Subcutaneous adipose tissue (tissue), 4 donors: Measurements from ENCODE around the gene C16orf78. TPM values are rescaled to one million over a fixed set of nuclear protein-coding genes. Genes with fewer than 3 reads are reported as not detected.

ENCODE experiments used
- total RNA-seq, 4 donors: library from RNA; depleted of rRNA; stranded (reverse); fragments of >200 nt; gene quantifications; one replicate each; pipeline ENCODE4 v1.1.0, GENCODE V29; 2016
- TF ChIP-seq, protein P1 (sequence below): fragments of 450-650 bp; IDR thresholded peaks from one replicate; pipeline ENCODE4 v1.5.1; 2016; ENCODE audit warnings: low read depth, mild to moderate bottlenecking, control low read depth, antibody characterized with exemption, moderate library complexity

C16orf78 gene
- total RNA-seq, 4 donors from 2014 or later: not detected

DNA sequence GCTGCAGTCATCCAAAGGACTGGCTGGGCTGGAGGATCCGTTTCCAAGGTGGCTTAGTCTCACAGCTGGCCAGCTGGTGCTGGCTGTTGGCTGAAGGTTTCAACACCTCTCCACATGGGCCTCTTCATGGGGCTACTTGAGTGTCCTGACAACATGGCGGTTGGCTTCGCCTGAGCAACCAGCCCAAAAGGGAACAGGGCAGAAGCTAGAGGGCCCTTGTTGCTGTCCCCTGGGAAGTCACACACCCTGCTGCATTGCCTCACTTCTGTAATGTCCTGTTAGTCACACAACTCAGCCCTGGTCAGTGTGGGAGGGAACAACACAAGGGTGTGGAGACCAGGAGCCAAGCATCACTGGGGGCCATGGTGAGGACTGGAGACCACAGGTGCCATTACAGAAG, 36.6 kb downstream of the C16orf78 start:
- TF ChIP-seq, protein P1, sequence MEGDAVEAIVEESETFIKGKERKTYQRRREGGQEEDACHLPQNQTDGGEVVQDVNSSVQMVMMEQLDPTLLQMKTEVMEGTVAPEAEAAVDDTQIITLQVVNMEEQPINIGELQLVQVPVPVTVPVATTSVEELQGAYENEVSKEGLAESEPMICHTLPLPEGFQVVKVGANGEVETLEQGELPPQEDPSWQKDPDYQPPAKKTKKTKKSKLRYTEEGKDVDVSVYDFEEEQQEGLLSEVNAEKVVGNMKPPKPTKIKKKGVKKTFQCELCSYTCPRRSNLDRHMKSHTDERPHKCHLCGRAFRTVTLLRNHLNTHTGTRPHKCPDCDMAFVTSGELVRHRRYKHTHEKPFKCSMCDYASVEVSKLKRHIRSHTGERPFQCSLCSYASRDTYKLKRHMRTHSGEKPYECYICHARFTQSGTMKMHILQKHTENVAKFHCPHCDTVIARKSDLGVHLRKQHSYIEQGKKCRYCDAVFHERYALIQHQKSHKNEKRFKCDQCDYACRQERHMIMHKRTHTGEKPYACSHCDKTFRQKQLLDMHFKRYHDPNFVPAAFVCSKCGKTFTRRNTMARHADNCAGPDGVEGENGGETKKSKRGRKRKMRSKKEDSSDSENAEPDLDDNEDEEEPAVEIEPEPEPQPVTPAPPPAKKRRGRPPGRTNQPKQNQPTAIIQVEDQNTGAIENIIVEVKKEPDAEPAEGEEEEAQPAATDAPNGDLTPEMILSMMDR: no peak

DNA sequence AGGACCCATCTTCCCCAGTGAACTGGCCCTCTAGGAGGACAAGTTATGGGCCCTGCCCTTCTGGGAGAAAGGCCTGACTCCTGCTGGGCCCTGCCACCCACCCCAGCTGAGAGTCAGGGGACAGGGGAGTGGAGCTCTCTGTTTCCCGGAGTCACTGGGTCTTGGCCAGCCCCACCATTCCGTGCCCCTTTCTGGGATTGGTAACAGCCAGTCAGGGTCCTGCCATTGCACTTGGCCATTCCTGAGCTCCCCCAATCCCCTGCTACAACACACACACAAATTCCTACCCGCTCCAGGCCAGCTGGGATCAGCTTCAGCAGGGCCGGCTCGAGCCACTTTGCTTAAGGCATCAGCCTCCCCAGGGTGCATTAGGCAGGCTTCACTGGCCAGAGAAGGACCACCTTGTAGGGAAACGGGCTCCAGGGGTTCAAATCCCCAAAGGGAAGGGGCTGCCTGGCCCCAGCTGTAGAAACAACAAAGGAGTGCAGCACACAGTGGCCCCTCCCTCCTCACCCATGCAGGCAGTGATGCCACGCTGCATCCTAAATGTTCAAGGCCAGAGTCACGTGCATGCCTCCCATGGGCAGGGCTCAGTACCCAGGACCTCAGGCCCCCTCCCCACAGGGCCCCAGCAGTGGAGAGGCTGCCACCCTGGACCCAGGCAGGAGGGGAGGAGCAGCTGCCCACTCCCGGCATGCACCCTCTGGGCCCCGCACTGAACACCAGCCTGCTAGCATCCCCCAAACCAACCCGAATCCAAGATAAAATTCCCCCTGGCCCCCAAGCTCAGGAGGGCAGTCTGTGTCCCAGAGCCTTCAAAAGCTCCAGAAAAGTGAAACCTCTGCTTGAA, 37.7 kb downstream of the C16orf78 start:
- TF ChIP-seq, protein P1: no peak

DNA sequence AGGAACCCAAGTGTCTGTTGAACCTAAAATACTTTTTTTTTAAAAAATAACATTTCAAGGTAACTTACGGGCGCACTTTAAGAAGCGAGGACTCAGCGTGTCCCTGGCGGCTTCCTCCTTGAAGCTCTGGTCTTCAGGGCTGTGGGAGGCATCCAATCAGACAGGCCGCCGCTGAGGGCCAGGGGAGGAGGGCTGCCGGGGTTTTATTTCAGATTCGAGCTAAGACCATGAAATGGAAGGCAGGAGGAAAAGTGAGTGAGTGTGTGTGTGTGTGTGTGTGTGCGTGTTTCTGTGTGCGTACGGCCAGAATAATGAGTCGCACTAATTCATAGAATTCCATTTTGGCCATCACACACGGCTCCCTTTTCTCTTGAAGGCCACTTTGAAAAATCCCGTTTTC, 41.1 kb downstream of the C16orf78 start:
- TF ChIP-seq, protein P1: no peak

DNA sequence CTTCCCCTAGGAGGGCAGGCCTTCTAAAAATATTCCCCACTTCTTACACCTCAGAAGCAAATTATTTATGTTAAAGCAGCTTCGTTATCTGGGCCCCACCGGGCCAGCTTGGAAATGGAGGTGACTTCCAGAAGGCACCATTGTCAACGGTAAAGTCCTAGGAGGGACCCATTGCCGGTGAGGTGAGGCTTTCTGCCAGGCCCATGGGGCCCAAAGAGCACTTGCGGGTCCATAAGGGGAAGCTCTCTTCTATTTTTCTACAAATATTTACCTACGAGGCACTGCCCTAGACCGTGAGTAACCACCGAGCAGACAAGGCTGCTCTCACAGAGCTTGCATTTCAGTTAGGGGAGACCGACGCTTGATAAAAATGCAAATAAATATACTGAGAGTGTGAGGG, 41.5 kb downstream of the C16orf78 start:
- TF ChIP-seq, protein P1: no peak

DNA sequence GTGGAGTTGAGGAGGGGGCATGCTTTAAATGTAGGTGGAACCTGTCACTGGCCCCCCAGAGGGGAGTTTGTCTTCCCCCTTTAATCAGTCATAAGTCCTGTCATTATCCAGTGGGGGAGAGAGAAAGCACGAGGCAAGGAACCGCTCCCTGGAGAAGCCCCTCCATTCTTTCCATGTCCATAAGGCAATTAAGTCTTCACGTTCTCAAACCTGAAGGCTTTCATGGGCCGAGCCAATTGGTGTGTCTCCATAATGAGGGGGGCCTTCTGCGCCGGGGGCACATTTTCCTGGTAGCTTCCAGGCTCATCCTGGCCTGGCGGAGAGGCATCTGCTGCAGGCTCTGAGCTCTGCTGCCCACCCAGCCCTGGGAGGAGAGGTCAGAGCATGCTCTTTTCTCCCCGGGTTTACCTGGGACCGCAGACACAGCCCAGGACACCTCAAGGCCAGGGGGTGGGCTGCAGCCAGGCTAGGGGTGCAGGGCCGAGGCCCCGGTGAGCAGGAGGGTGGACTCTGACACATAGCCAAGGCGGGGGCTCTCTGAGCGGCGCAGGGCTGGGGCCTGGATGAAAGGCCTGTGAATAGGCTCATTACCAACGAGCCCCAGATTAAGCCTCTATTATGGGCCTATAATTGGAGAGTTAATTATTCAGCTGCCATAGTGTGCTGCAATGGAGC, 42.5 kb downstream of the C16orf78 start:
- TF ChIP-seq, protein P1: no peak

DNA sequence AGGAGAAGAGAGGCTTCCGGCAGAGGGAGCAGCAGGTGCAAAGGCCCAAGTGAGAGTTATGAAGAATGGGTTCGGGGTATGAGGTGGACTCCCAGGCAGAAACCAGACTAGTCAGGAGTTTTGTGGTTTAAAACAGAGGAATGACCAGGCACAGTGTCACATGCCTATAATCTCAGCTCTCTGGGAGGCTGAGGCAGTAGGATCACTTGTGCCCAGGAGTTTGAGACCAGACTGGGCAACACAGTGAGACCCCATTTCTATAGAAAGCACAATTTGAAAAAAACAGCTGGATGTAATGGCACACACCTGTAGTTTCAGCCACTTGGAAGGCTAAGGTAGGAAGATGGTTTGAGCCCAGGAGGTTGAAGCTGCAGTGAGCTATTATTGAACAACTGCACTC, 43.8 kb downstream of the C16orf78 start:
- TF ChIP-seq, protein P1: no peak

DNA sequence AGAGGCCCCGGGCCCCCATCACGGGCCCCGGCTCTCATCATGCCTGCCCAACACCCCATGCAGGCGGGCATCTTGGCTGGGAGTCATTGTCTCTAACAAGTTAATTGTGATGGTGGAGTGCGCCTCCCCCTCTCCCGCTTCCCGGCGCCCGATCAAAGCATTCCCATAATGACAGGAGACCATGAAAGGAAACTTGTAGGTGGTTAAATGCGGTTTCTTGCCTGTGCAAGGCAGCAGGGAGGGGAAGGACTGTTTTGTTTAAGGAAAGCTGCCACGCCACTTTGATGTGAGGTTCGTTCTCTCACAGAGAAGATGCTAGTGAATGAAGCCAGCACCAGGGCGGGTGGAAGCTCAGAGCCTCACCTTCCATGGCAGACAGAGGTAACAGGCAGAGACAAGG, 45.4 kb downstream of the C16orf78 start:
- TF ChIP-seq, protein P1: no peak
